H9 (cell line): Measurements from ENCODE around the gene EHD1. TPM values are rescaled to one million over a fixed set of nuclear protein-coding genes. Genes with fewer than 3 reads are reported as not detected.

Source experiments
- DNase-seq: peaks from one replicate; pipeline ENCODE4 v3.0.0-alpha.2; 2017
- H2AFZ ChIP-seq: one replicate; pipeline ENCODE4 v1.6.1; 2013; ENCODE audit warnings: mild to moderate bottlenecking, low read length, control low read depth, moderate library complexity
- H2AK5ac ChIP-seq: 2 replicates; pipeline ENCODE4 v1.6.1; 2013; ENCODE audit warnings: low read length, control low read depth, mixed read lengths; ENCODE audit not compliant: insufficient read length
- H2BK120ac ChIP-seq: one replicate; pipeline ENCODE4 v1.6.1; 2013; ENCODE audit warnings: low read depth, mild to moderate bottlenecking, low read length, control low read depth, inconsistent platforms; ENCODE audit not compliant: poor library complexity, severe bottlenecking
- H2BK12ac ChIP-seq: 2 replicates; pipeline ENCODE4 v1.6.1; 2013; ENCODE audit warnings: low read length, control low read depth, mixed read lengths, low read depth; ENCODE audit not compliant: insufficient read length
- H2BK15ac ChIP-seq: 2 replicates; pipeline ENCODE4 v1.6.1; 2013; ENCODE audit warnings: low read depth, low read length, control low read depth
- H2BK20ac ChIP-seq: one replicate; pipeline ENCODE4 v1.6.1; 2013; ENCODE audit warnings: low read depth, mild to moderate bottlenecking, low read length, control low read depth, inconsistent platforms; ENCODE audit not compliant: poor library complexity, severe bottlenecking
- H2BK5ac ChIP-seq: 2 replicates; pipeline ENCODE4 v1.6.1; 2013; ENCODE audit warnings: low read length, control low read depth, mixed read lengths; ENCODE audit not compliant: insufficient read length
- H3K14ac ChIP-seq: 2 replicates; pipeline ENCODE4 v1.6.1; 2013; ENCODE audit warnings: low read length, control low read depth; ENCODE audit not compliant: insufficient read depth
- H3K18ac ChIP-seq: 2 replicates; pipeline ENCODE4 v1.6.1; 2013; ENCODE audit warnings: low read depth, mild to moderate bottlenecking, mixed read lengths, low read length, control low read depth; ENCODE audit not compliant: insufficient read length
- H3K23ac ChIP-seq: 2 replicates; pipeline ENCODE4 v1.6.1; 2013; ENCODE audit warnings: low read length, control low read depth, mixed read lengths, low read depth; ENCODE audit not compliant: insufficient read length
- H3K23me2 ChIP-seq: 2 replicates; pipeline ENCODE4 v1.6.1; 2013; ENCODE audit warnings: low read depth, mild to moderate bottlenecking, mixed read lengths, low read length, control low read depth; ENCODE audit not compliant: insufficient read length, poor library complexity, severe bottlenecking
- H3K27ac ChIP-seq: 2 replicates; pipeline ENCODE4 v1.5.1; 2013; ENCODE audit warnings: low read length, control low read depth, mixed read lengths, low read depth; ENCODE audit not compliant: insufficient read length
- H3K27me3 ChIP-seq: 2 replicates; pipeline ENCODE4 v1.6.1; 2013; ENCODE audit warnings: low read length, control low read depth, inconsistent platforms; ENCODE audit not compliant: insufficient read depth
- H3K4ac ChIP-seq: 2 replicates; pipeline ENCODE4 v1.6.1; 2013; ENCODE audit warnings: low read depth, mild to moderate bottlenecking, control low read depth, inconsistent platforms, low read length, moderate library complexity
- H3K4me1 ChIP-seq: 2 replicates; pipeline ENCODE4 v1.6.1; 2013; ENCODE audit warnings: low read length, control low read depth, inconsistent platforms; ENCODE audit not compliant: insufficient read depth
- H3K4me2 ChIP-seq: 2 replicates; pipeline ENCODE4 v1.6.1; 2013; ENCODE audit warnings: low read length, control low read depth, mixed read lengths; ENCODE audit not compliant: insufficient read length, insufficient read depth
- H3K56ac ChIP-seq: 2 replicates; pipeline ENCODE4 v1.6.1; 2013; ENCODE audit warnings: low read depth, mild to moderate bottlenecking, mixed read lengths, low read length, control low read depth; ENCODE audit not compliant: insufficient read length
- H3K79me1 ChIP-seq: 2 replicates; pipeline ENCODE4 v1.6.1; 2013; ENCODE audit warnings: low read depth, mild to moderate bottlenecking, moderate library complexity, low read length, control low read depth, inconsistent platforms; ENCODE audit not compliant: insufficient read depth, poor library complexity, severe bottlenecking
- H3K79me2 ChIP-seq: 2 replicates; pipeline ENCODE4 v1.6.1; 2013; ENCODE audit warnings: low read length, control low read depth, inconsistent platforms; ENCODE audit not compliant: insufficient read depth
- H3K9ac ChIP-seq: 2 replicates; pipeline ENCODE4 v1.6.1; 2013; ENCODE audit warnings: low read length, control low read depth, mixed read lengths; ENCODE audit not compliant: insufficient read length; ENCODE audit errors: extremely low read depth
- H3K9me3 ChIP-seq: one replicate; pipeline ENCODE4 v1.6.1; 2013; ENCODE audit warnings: low read depth, low read length, inconsistent platforms; ENCODE audit not compliant: control insufficient read depth
- H3T11ph ChIP-seq: one replicate; pipeline ENCODE4 v1.6.1; 2013; ENCODE audit warnings: mild to moderate bottlenecking, low read length, control low read depth, inconsistent platforms
- H4K20me1 ChIP-seq: one replicate; pipeline ENCODE4 v1.6.1; 2013; ENCODE audit not compliant: control insufficient read depth, insufficient read length, insufficient read depth
- H4K5ac ChIP-seq: 2 replicates; pipeline ENCODE4 v1.6.1; 2013; ENCODE audit warnings: low read depth, mild to moderate bottlenecking, mixed read lengths, low read length, control low read depth; ENCODE audit not compliant: insufficient read length
- H4K8ac ChIP-seq: replicated peaks from 2 replicates; pipeline ENCODE4 v1.6.1; 2013; ENCODE audit warnings: low read length, control low read depth, mixed read lengths, low read depth; ENCODE audit not compliant: insufficient read length
- H4K91ac ChIP-seq: 2 replicates; pipeline ENCODE4 v1.6.1; 2013; ENCODE audit warnings: low read depth, mild to moderate bottlenecking, moderate library complexity, mixed read lengths, low read length, control low read depth; ENCODE audit not compliant: insufficient read length
- H3K27ac Mint-ChIP-seq, 3 experiments: 2 replicates in 2 of 3; 3 replicates in 1 of 3; pipeline ENCODE4 v1.8.0; 2020 to 2021; ENCODE audit warnings: mixed read lengths in 3 of 3, mild to moderate bottlenecking in 1 of 3, moderate library complexity in 1 of 3
- H3K27me3 Mint-ChIP-seq: 2 replicates; pipeline ENCODE4 v1.8.0; 2021; ENCODE audit warnings: low read depth, mild to moderate bottlenecking, moderate library complexity, mixed read lengths
- H3K36me3 Mint-ChIP-seq, 3 experiments: 2 replicates in 2 of 3; 3 replicates in 1 of 3; pipeline ENCODE4 v1.8.0; 2020 to 2021; ENCODE audit warnings: low read depth in 3 of 3, mixed read lengths in 3 of 3; ENCODE audit not compliant: insufficient read depth in 1 of 3
- H3K4me1 Mint-ChIP-seq, 2 experiments: 2 replicates each; pipeline ENCODE4 v1.8.0; 2020; ENCODE audit warnings: mixed read lengths in 2 of 2
- H3K4me3 Mint-ChIP-seq, 2 experiments: 2 replicates in 1 of 2; 3 replicates in 1 of 2; pipeline ENCODE4 v1.8.0; 2020 to 2021; ENCODE audit warnings: mild to moderate bottlenecking in 2 of 2, mixed read lengths in 2 of 2, moderate library complexity in 1 of 2
- H3K9me3 Mint-ChIP-seq, 2 experiments: 2 replicates in 1 of 2; 3 replicates in 1 of 2; pipeline ENCODE4 v1.8.0; 2020; ENCODE audit warnings: mild to moderate bottlenecking in 2 of 2, mixed read lengths in 2 of 2, moderate library complexity in 1 of 2
- CTCF ChIP-seq: fragments of 200-600 bp; sonication (generic); conservative IDR thresholded peaks from 3 replicates; pipeline ENCODE4 v1.8.0; 2021; ENCODE audit warnings: antibody characterized with exemption, mild to moderate bottlenecking
- WGBS: extraction: QIAGEN DNeasy Blood & Tissue Kit; methylation state at CpG from one replicate; pipeline ENCODE4 v1.1.7; 2013; ENCODE audit warnings: missing lambda C conversion rate, low lambda C conversion rate, mixed read lengths; ENCODE audit not compliant: insufficient read length; ENCODE audit errors: extremely low coverage; 5-methylcytosine and 5-hydroxymethylcytosine counted together
- total RNA-seq: library from RNA; stranded (reverse); gene quantifications from 2 replicates; pipeline ENCODE4 v1.2.1, GENCODE V29; 2021

The EHD1 gene
- total RNA-seq, 1 experiment from 2014 or later: 31.0 TPM

DNA sequence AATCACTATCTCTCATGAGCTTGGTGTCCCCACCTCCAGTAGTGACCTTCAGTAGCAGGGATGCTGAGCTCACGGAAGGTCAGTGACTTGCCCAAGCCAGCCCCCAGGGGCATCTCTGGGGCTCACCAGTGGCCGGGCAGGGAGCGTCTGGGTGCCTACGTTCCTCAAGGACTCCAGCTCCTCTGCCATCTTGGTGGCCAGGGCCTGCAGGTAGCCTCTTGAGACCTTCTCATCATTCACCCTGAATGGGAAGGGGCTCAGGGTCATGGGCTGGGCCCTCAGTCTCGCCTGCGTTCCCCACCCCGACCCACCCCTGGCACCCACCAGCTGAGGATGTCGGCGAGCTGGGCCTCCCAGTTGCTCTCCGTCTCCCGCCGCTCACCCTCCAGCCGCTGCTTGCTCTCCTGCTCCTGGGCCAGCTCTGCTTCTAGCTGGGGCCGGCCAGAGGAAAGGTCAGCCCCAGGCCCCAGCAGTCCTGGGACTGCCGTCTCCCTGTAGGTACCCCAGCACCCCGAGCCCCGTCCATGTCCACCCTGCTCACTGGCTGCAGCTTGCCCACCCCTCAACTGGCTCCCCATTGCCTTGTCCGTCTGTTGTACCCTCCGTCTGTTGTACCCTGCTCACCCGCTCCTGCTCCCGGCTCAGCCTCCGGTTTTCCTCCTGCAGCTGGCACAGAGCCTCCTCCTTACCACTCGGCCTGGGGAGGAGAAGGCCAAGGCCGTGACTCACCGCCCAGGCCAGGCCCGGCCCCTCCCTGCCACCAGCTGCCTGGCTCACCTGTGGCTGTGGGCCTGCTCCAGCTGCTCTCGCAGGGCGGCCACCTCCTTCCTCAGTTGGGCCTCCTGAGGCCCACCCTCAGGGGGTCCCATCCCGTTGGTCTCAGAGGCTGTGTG is 43.5 kb downstream of the EHD1 start:
- no peak overlapping the region for H2BK12ac ChIP-seq
- no peak for TF ChIP-seq CTCF

More for the DNA sequence above, 43.5 kb downstream of the EHD1 start:
- Histone ChIP-seq H3K23ac (no peak overlapping the region), H2BK15ac (no peak overlapping the region), H3K27ac (no peak overlapping the region), H4K91ac (no peak overlapping the region), H3K14ac (no peak overlapping the region), H2AK5ac (no peak overlapping the region), H3K4me1 (no peaks in the 10 kb centered on the region), H4K20me1 (no peaks in the 10 kb centered on the region), H3K56ac (no peak overlapping the region), H2AFZ (no peak overlapping the region), H3K9me3 (no peaks in the 10 kb centered on the region), H3K4ac (no peak overlapping the region), H3T11ph (no peak overlapping the region), H3K79me2 (no peaks in the 10 kb centered on the region), H2BK20ac (no peak overlapping the region), H2BK120ac (no peak overlapping the region), H4K8ac (no peak overlapping the region), H3K27me3 (no peaks in the 10 kb centered on the region), H3K4me2 (no peak overlapping the region), H4K5ac (no peak overlapping the region), H3K9ac (no peak overlapping the region), H3K79me1 (no peaks in the 10 kb centered on the region), H3K23me2 (no peaks in the 10 kb centered on the region), H2BK5ac (no peak overlapping the region), H3K18ac (no peak overlapping the region)
- Mint-ChIP-seq H3K4me3 (no peak overlapping the region), H3K4me1 (no peaks in the 10 kb centered on the region), H3K9me3 (no peaks in the 10 kb centered on the region), H3K36me3 (peaks cover 0 to 40% (median 14%) of the 10 kb centered on the region in 3 experiments; a peak in 5 of 7 replicates), H3K27ac (peak overlapping the region in 1 of 3 experiments; percentile 76; a peak in 1 of 7 replicates), H3K27me3 (no peaks in the 10 kb centered on the region)
- DNase-seq: no peak
- no CpG with 5 or more reads among the region's 29 CpGs for WGBS
